Esophagus muscularis mucosa (tissue), 4 donors: ENCODE results near the gene PTPRU.

Experiments used
- CTCF ChIP-seq, 3 experiments: fragments of 200-600 bp in 2 of 3; fragments of 450-650 bp in 1 of 3; sonication (generic) in 2 of 3; IDR thresholded peaks; one replicate each; pipeline ENCODE4 v1.5.1; 2017 to 2019; ENCODE audit warnings: antibody characterized with exemption in 3 of 3, mild to moderate bottlenecking in 2 of 3, moderate library complexity in 1 of 3
- EP300 ChIP-seq: sonication (generic); formaldehyde crosslinking; IDR thresholded peaks from one replicate; pipeline ENCODE4 v1.6.1; 2017; ENCODE audit warnings: antibody characterized with exemption
- POLR2A ChIP-seq: fragments of 450-650 bp; IDR thresholded peaks from one replicate; pipeline ENCODE4 v1.6.1; 2017; ENCODE audit warnings: antibody characterized with exemption, moderate library complexity, mild to moderate bottlenecking, low read depth

- TF ChIP-seq CTCF (IDR thresholded peaks at IDR 0.05), result no peak
- no peak for TF ChIP-seq EP300
- TF ChIP-seq POLR2A, result no peak
These were observed 67.8 kb downstream of the PTPRU start for GRCh38 chr1:29304025-29304684.
